OCI-LY3 (cell line): Measurements from ENCODE around the gene SIRPG.

ENCODE experiments used
- H2AFZ ChIP-seq: fragments of 200-600, 300-600 bp; shearing (Covaris generic); 2 replicates; pipeline ENCODE4 v1.6.0; 2014; ENCODE audit warnings: antibody characterized with exemption, low read depth, low read length
- H3K27ac ChIP-seq: fragments of 200-600, 300-600 bp; sonication (generic); 2 replicates; pipeline ENCODE4 v1.5.1; 2014; ENCODE audit warnings: mild to moderate bottlenecking, low read length, moderate library complexity, mixed read lengths
- H3K27me3 ChIP-seq: fragments of 200-600, 300-600 bp; sonication (generic); 2 replicates; pipeline ENCODE4 v1.6.1; 2014; ENCODE audit warnings: low read depth, low read length, mixed read lengths
- H3K36me3 ChIP-seq: fragments of 200-600, 300-600 bp; sonication (generic); replicated peaks from 2 replicates; pipeline ENCODE3; 2014; ENCODE audit warnings: low read depth, low read length, mixed read lengths
- H3K4me1 ChIP-seq: fragments of 300-600, 200-600 bp; sonication (generic); 2 replicates; pipeline ENCODE4 v1.6.1; 2014; ENCODE audit warnings: low read length, mixed read lengths
- H3K4me2 ChIP-seq: fragments of 200-600, 300-600 bp; sonication (generic); 2 replicates; pipeline ENCODE4 v1.6.1; 2014; ENCODE audit warnings: low read length, mixed read lengths
- H3K4me3 ChIP-seq: fragments of 300-600, 200-600 bp; sonication (generic); 2 replicates; pipeline ENCODE4 v1.5.1; 2014; ENCODE audit warnings: antibody characterized with exemption, mild to moderate bottlenecking, low read length, moderate library complexity
- H3K79me2 ChIP-seq: fragments of 300-600, 200-600 bp; shearing (Covaris generic); 2 replicates; pipeline ENCODE4 v1.6.1; 2014; ENCODE audit warnings: mild to moderate bottlenecking, low read length, mixed read lengths
- H3K9ac ChIP-seq: fragments of 300-600, 200-600 bp; shearing (Covaris generic); 2 replicates; pipeline ENCODE4 v1.6.0; 2014; ENCODE audit warnings: mild to moderate bottlenecking, low read length, moderate library complexity
- H3K9me3 ChIP-seq: fragments of 200-600, 300-600 bp; shearing (Covaris generic); 2 replicates; pipeline ENCODE4 v1.6.1; 2014; ENCODE audit warnings: low read length, mixed read lengths; ENCODE audit not compliant: insufficient read depth
- H4K20me1 ChIP-seq: fragments of 200-600, 300-600 bp; sonication (generic); 2 replicates; pipeline ENCODE4 v1.6.1; 2016; ENCODE audit warnings: low read length, mixed read lengths; ENCODE audit not compliant: insufficient read depth
- EZH2phosphoT487 ChIP-seq: fragments of 200-600 bp; shearing (Covaris generic); IDR thresholded peaks from 2 replicates; pipeline ENCODE4 v1.6.1; 2018; ENCODE audit warnings: antibody characterized with exemption, mixed run types, low read depth
- TF ChIP-seq, protein P1 (sequence below): fragments of 200-600, 300-600 bp; sonication (generic); IDR thresholded peaks from 2 replicates; pipeline ENCODE4 v1.5.1; 2014; ENCODE audit warnings: antibody characterized with exemption, low read length, low read depth

SIRPG gene

GRCh38 chr20:1661542-1662299, 4.1 kb upstream of the SIRPG start:
- TF ChIP-seq, protein P1, sequence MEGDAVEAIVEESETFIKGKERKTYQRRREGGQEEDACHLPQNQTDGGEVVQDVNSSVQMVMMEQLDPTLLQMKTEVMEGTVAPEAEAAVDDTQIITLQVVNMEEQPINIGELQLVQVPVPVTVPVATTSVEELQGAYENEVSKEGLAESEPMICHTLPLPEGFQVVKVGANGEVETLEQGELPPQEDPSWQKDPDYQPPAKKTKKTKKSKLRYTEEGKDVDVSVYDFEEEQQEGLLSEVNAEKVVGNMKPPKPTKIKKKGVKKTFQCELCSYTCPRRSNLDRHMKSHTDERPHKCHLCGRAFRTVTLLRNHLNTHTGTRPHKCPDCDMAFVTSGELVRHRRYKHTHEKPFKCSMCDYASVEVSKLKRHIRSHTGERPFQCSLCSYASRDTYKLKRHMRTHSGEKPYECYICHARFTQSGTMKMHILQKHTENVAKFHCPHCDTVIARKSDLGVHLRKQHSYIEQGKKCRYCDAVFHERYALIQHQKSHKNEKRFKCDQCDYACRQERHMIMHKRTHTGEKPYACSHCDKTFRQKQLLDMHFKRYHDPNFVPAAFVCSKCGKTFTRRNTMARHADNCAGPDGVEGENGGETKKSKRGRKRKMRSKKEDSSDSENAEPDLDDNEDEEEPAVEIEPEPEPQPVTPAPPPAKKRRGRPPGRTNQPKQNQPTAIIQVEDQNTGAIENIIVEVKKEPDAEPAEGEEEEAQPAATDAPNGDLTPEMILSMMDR, result no peak
- TF ChIP-seq EZH2phosphoT487, result no peak
- Histone ChIP-seq H3K79me2 (no peaks in the 10 kb centered on the region), H3K36me3 (no peaks in the 10 kb centered on the region), H3K27ac (no peak overlapping the region), H3K9ac (no peak overlapping the region), H3K27me3 (peaks cover 35% of the 10 kb centered on the region), H3K4me3 (no peak overlapping the region), H3K9me3 (no peaks in the 10 kb centered on the region), H2AFZ (no peak overlapping the region), H4K20me1 (no peaks in the 10 kb centered on the region), H3K4me2 (no peak overlapping the region), H3K4me1 (no peaks in the 10 kb centered on the region)

DNA sequence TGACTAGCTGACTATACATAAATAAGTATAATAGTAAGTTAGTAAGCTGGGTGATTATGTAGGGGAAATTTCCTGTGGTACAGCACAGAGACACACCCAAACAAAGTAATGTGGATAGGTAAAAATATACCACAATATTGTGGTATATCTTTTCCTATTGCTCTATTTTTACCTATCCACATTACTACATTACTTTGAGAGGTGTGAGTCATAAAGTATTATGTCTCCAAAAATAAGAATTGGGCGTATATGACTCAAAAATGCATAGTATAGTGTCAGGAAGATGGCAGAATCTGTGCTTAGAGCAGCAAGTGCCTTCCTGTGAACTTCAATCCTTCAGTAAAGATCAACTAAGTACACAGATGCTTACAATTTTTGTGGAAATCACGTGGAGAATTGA, 2.7 kb upstream of the SIRPG start:
- Histone ChIP-seq H2AFZ (no peak overlapping the region), H3K79me2 (no peaks in the 10 kb centered on the region), H3K9ac (no peak overlapping the region), H3K27me3 (peaks cover 40% of the 10 kb centered on the region), H3K36me3 (no peaks in the 10 kb centered on the region), H3K27ac (no peak overlapping the region), H3K4me1 (no peaks in the 10 kb centered on the region), H4K20me1 (no peaks in the 10 kb centered on the region), H3K9me3 (no peaks in the 10 kb centered on the region), H3K4me2 (no peak overlapping the region), H3K4me3 (no peak overlapping the region)
- TF ChIP-seq, protein P1, result no peak

GRCh38 chr20:1656844-1657243, 735 bp downstream of the SIRPG start:
- Histone ChIP-seq H4K20me1 (no peaks in the 10 kb centered on the region), H3K27ac (no peak overlapping the region), H3K4me3 (no peak overlapping the region), H3K36me3 (no peaks in the 10 kb centered on the region), H3K27me3 (peaks cover 41% of the 10 kb centered on the region), H3K4me1 (peaks cover 3% of the 10 kb centered on the region; the same call in 1 of the 2 replicates), H3K9ac (no peak overlapping the region), H3K4me2 (no peak overlapping the region), H3K79me2 (no peaks in the 10 kb centered on the region), H3K9me3 (no peaks in the 10 kb centered on the region), H2AFZ (no peak overlapping the region)
- TF ChIP-seq, protein P1, result no peak
- no peak for TF ChIP-seq EZH2phosphoT487

GRCh38 chr20:1654996-1655395, 2.6 kb downstream of the SIRPG start:
- H3K27me3 ChIP-seq, result peaks cover 48% of the 10 kb centered on the region
- H3K4me3 ChIP-seq, result no peak overlapping the region
- H3K27ac ChIP-seq, result no peak overlapping the region
- no peaks in the 10 kb centered on the region for H3K79me2 ChIP-seq
- H3K9ac ChIP-seq, result no peak overlapping the region
- H3K9me3 ChIP-seq, result no peaks in the 10 kb centered on the region
- H3K36me3 ChIP-seq, result no peaks in the 10 kb centered on the region
- H3K4me2 ChIP-seq, result no peak overlapping the region
- H2AFZ ChIP-seq, result no peak overlapping the region
- TF ChIP-seq, protein P1, result no peak
- no peak for TF ChIP-seq EZH2phosphoT487
- peaks cover 3% of the 10 kb centered on the region; the same call in 1 of the 2 replicates for H3K4me1 ChIP-seq
- H4K20me1 ChIP-seq, result no peaks in the 10 kb centered on the region
